ENCODE data around the gene P2RY6. TPM values are rescaled to one million over a fixed set of nuclear protein-coding genes. Genes with fewer than 3 reads are reported as not detected.
"Not testable (repeated sequence)": the region's sequence is repeated elsewhere in the genome, so short reads cannot be mapped to it uniquely, and the experiment has no call there.

The P2RY6 gene
- total RNA-seq, 1 donor from 2014 or later, result 6.7 TPM

DNA sequence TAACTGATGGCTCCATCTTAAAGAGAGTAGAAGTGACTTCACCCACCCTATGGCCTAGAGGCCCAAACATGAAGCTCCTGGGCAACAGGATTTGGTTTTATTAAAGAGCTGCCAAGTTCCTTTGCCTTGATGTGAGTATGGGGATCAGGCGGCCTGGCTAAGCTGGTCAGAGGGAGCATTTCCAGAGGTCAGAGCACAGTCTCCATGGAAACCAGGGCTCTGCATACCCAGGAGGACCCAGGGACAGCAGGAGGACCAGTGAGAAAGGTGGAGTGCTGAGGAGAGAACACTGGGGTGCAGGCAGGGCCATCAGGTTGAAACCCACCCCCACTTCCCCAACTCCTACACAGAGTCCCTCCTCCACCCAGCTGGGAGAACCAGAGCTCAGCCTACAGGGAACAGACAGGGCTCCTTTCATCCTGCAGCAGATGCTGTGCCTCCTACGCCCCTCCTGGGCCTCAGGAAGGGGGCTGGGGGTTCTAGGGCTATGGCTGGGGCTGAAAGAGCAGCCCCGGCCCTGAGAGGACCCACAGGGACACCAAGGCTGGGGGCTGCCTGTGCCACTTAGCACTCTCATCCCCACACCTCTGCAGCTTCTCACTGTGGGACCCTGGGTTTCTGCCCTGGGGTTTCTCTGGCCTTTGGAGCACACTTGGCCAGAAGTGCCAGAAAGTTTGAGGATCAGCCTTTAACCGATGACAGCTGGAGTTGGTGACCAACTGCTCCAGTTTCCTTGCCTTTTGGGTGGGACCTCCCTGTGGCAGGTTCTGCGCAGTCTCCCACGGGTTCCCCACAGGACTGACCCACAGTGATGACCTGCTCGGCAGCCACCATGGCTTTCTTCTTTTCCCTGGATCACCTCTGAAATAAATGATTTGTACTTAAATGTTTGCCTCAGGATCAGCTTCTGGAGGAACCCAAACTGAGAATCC is 13.8 kb upstream of the P2RY6 start:
- DNase-seq (ENCODE audit: low spot score), result no peak

- peak; percentile 45 for DNase-seq (ENCODE audit: low spot score)
Measured at GRCh38 chr11:73259406-73260126, 12.6 kb upstream of the P2RY6 start.

GRCh38 chr11:73260127-73260457 is 12.0 kb upstream of the P2RY6 start:
- no peak for DNase-seq (ENCODE audit: low spot score)

DNA sequence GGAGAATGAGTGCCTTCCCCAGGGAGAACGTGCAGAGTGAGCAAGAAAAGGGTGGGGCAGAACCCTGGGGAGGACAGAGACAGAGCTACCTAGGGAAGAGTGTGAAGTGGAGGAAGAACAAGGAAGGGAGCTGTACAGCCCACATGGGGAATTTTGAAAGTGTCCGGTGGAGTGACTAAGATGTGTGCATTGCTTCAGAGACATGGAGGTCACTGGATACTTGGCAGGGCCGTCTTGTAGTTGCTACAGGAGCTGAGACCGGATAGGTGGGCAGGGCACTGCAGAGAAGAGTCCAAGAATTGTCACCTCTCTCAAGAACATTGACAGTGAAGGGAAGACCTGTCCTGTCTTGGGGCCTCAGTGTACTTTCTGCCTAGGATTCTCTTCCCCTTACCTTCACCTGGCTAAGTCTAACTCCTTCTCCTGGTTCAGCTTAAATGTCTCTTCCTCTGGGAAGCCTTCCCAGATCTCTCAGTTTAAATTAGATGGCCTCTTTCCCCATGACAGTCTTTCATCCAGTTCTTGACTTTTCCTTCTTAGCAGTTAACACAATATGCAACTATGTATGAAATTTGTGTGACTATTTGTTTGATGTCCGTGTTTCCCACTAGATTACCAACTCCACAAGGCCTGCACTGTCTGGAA is 9.2 kb upstream of the P2RY6 start:
- DNase-seq (ENCODE audit: low spot score), result no peak

- DNase-seq (ENCODE audit: low spot score), result no peak
Measured at GRCh38 chr11:73263640-73264039, 8.5 kb upstream of the P2RY6 start.

- no peak for DNase-seq (ENCODE audit: low spot score)
Measured at GRCh38 chr11:73265278-73265810, 6.8 kb upstream of the P2RY6 start.

GRCh38 chr11:73265853-73266645 is 6.1 kb upstream of the P2RY6 start:
- DNase-seq (ENCODE audit: low spot score), result peak; percentile 45

- DNase-seq (ENCODE audit: low spot score), result peak; percentile 57
Measured at GRCh38 chr11:73266646-73267020, 5.5 kb upstream of the P2RY6 start.

DNA sequence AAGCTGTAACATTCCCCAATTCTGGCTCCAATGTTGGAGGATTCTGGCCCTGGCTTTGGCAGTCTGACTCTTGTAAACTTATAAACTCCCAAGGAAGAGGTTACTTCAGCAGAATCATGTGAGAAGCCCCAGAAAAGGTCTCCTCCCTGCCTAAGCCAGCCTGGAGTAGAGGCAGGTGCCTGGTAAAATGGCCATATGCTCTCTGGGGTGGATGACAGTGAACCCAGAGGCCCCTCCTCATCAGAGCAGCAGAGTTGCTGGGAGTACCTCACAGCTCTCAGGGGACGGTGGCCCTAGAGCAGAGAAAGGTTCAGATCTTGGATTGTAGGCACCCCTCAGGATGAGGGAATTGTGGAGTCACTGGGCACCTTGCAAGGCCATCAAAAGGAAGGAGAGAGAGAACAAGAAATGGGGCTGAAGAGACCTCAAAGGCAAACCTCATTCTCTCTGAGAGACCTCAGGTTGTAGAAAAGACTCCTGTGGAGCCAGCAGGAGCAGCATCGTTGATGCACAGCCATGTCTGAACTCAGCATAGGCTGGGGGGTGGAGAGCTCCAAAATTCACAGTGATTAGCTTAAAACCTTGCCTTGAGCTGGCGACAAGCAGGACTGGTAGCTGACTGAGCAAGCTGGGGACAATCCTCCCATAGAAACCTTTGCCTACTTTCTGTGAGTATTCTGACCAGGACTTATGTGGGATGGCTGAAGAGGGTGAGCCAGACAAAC is 4.9 kb upstream of the P2RY6 start:
- peak; percentile 75 for DNase-seq (ENCODE audit: low spot score)

DNA sequence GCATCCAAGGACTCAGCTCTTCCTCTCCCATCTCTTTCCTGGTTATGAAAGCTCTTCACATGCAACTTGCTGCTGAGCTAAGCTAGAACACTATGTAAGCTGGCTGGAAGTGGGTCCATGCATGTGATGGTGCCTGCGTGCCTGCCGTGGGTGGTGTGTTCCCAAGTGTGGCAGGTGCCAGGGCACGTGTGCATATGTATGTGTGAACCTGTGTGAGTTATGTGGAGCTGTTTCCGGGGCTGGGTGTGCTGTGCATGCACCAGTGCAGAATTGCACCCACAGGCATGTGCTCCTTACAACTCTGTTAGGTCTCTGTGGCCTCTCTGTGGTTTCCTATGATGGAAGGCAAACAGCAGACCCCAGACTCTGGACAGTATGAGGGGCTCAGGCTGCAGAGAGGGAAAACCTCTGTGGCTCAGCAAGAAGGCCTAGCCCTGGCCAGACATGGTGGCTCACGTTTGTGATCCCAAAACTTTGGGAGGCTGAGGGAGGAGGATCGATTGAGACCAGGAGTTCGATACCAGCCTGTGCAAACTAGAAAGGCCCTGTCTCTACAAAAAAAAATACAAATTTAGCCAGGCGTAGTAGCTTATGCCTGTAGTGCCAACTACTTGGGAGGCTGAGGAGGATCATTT is 4.1 kb upstream of the P2RY6 start:
- DNase-seq (ENCODE audit: low spot score), result peak; percentile 79

DNA sequence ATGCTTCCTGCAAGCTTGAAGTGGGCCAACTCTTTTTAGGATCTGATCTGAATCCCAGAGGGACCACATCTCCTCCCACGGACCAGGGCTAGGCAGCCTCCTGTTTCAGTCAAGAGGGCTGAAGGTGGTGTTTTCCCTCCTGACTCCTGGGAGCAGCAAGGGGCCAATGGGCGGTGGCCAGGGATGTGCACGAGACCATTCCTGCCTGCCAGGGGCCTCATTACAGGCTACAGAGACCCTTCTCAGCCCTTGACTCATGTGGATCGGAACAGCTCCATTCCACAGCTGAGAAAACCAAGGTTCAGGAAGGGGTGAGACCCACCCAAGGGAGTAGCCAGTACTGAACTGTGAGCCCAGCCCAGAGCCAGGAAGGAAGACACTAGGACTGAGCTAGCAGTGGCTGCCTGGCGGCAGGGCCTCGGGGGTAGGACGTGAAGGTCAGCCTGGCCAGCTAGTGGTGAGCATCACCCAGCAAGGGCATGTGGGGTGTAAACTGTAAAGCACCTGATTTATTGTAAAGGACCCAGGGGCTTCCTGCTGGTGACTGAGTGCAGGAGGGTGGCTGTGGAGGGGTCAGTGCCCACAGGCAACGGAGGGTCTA is 3.4 kb upstream of the P2RY6 start:
- DNase-seq (ENCODE audit: low spot score), result peak; percentile 65

GRCh38 chr11:73269459-73270015 is 2.6 kb upstream of the P2RY6 start:
- DNase-seq (ENCODE audit: low spot score), result peak; percentile 82

GRCh38 chr11:73270016-73270854 is 1.9 kb upstream of the P2RY6 start:
- DNase-seq (ENCODE audit: low spot score), result peak; percentile 82

DNA sequence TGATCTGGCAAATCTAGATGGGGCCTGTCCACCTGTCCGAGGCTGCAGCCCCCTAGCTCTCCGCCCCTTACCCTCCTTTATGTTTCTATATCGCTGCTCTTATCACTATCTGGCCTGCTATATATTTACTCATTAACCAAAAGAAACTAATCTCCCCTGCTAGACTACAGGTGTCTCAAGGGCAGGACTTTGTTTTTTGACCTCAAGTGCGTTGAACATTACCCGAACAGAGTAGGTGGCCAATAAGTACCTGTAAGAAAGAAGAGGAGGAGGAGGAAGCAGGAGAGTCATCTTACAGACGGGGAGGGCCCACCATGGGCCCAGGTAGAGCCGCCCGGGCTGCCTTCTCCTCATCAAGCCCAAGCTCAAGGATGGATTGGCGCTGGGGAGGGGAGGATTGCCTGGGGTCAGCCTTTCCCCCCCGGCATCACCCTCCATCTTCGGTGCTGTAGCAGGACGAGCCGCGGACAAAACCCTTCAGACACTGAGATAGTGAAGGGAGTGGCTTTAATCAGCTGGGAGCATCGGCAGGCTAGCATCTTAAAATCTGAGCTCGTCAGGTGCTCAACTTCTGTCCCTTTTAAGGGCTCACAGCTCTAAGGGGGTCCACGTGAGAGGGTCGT is 1.2 kb upstream of the P2RY6 start:
- DNase-seq (ENCODE audit: low spot score), result peak; percentile 60

- DNase-seq (ENCODE audit: low spot score), result not testable (repeated sequence)
Measured at GRCh38 chr11:73271478-73271865, 666 bp upstream of the P2RY6 start.

DNA sequence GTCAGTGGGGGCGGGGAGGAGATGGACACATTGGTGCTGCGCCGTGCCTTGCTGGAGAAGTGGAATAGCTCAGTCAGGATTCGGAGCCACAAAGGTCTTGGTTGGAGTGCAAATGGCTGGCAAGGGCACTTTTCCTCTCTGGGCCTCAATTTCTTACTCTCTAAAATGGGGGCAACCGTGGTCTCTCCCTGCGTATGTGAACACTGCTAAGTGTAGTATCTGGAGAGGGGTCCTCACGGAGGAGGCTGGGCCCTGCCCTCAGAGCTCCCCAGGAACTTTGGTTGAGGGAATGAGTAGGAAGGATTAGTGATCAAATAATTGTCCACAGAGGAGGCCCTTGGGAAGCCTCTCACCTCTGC is 521 bp downstream of the P2RY6 start:
- DNase-seq (ENCODE audit: low spot score), result no peak

GRCh38 chr11:73273222-73273895 is 1.2 kb downstream of the P2RY6 start:
- DNase-seq (ENCODE audit: low spot score), result peak; percentile 65

Measured in mesenteric fat pad (tissue), 1 donor.